Glomerular visceral epithelial cell (primary cell): ENCODE results near the gene ST6GAL1.

ENCODE experiments used
- DNase-seq: peaks from one replicate; pipeline ENCODE4 v3.0.0-alpha.2; 2016; ENCODE audit errors: extremely low spot score

ST6GAL1 gene

DNA sequence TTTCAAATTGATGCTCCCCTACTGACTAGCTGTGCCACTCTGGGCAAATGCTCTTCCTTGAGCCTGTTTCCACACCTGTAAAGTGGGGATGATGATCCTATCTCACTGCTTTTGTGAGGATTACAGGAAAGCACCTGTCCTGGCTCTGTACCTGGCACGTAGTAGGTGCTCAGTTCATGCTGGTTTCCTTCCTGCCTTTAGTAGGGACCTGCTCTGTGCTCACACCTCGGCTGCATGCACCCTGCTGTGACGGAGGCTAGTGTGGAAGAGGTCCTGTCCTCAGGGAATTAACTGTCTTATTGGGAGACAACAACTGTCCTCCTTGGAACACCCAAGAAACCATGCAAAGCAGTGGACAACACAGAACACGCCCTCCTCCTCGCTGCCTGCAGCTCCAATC, 147.2 kb downstream of the ST6GAL1 start:
- DNase-seq, result no peak

DNA sequence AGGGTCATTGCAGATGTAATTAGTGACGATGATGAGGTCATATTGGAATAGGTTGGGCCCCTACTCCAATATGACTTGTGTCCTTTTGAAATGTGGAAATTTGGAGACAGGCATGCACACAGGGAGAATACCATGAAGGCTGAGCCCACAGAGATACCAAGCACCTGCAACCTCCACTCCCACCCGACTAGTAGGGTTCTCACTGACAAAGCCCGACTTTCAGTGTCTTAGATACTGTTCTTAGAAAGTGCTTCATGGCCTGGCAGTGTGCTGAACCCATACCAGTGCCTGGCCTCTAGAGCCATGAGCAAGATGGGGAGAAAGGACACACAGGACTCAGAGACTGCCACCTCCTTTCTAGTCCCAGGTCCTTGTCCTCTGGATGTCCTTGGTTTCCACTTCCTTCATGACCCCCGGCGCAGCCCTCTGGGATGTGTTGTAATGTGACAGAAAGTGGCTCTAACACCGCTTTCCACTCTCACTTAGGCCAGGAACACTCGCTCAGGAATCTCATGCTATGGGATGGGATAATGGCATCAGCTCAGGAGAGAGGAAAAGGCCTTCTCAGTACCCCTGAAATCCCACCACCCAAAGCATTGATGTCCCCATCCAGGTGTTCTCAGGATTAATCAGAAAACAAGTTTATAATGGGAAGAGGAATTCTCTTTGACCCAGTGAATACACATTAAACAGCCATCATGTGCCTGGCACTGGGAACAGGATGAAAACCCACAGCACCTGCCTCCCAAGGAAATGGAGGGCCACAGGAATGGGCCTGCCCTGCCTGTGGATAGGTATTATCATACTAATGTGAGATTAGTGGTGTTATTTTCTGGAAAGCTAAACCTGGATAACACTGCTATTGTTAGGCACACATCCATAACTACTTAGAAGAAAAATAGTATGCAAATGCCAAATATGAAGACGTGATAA, 149.0 kb downstream of the ST6GAL1 start:
- DNase-seq, result no peak

DNA sequence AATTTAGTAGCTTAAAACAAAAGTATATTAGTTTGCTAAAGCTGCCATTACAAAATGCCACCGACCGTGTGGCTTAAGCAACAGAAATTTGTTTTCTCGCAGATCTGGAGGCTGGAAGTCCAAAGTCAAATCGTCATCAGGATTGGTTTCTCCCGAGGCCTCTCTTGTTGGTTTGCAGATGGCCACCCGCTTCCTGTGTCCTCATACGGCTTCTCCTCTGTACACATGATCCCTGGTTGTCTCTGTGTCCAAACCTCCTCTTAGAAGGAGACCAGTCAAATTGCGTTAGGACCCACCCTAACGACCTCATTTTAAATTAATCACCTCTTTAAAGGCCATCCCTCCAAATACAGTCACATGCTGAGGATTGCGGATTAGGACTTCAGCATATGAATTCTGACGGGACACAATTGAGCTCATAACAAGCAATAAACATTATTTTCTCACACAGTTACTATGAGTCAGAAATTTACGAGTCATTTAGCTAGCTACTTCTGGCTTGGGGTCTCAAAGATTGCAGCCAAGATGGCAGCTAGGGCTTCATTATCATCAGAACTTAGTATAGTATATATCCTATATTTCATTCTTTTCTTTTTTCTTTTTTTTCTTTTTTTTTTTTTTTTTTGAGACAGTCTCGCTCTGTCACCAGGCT, 150.6 kb downstream of the ST6GAL1 start:
- no peak for DNase-seq

DNA sequence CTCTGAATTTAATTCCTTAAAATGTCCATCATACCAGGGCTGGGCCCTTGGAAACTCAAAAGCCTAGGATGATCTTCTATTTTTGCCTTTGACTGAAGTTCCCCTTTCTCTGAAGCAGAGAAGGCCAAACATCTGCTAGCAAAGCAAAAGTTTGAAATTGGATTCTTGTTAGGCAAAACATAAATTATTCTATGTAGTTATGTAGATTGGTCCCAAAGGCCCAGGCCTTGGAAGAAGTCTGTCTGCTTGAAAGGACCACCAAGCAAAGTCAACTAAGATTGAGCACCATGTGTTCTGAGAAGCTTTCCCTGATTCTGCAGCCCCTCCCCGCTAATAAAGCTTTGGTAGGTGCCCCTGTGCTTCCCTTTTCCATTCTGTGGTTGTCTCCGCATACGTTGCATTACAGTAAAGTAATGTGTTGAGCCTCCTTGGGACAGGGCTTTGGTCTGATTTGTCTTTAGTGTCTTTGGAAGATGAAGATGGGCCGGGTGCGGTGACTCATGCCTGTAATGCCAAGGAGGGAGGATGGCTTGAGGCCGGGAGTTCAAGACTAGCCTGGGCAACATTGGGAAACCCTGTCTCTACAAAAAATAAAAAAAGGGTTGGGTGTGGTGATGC, 152.5 kb downstream of the ST6GAL1 start:
- DNase-seq, result no peak

DNA sequence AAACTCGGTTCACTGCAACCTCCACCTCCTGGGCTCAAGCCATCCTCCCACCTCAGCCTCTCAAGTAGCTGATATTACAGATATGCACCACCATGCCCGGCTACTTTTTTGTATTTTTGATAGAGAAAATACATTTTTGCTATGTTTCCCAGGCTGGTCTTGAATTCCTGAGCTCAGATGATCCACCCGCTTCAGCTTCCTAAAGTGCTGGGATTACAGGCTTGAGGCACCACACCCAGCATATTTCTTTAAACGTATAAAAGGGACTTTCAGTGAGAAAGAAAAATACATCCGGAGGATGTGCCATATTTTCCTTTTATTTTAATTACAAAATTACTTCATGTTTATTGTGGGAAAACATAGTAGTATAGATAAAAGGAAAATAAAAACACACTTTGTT, 153.8 kb downstream of the ST6GAL1 start:
- DNase-seq, result no peak

DNA sequence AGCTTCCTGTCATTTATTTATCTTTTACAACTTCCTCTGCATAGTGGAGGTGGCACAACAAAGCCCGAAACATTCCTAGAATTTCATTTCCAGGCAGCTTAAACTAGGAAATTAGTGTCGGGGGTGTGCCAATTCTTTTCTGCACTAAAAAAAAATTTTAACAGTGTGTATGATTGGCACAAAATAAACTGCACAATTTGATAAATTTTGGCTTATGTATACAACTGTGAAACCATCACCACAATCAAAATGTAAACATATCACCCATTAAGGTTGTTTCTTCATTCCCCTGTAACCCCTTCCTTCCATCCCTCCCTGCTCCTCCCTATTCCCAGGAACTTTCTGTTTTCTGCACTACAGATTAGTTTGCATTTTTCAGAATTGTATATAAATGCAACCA, 154.3 kb downstream of the ST6GAL1 start:
- no peak for DNase-seq

DNA sequence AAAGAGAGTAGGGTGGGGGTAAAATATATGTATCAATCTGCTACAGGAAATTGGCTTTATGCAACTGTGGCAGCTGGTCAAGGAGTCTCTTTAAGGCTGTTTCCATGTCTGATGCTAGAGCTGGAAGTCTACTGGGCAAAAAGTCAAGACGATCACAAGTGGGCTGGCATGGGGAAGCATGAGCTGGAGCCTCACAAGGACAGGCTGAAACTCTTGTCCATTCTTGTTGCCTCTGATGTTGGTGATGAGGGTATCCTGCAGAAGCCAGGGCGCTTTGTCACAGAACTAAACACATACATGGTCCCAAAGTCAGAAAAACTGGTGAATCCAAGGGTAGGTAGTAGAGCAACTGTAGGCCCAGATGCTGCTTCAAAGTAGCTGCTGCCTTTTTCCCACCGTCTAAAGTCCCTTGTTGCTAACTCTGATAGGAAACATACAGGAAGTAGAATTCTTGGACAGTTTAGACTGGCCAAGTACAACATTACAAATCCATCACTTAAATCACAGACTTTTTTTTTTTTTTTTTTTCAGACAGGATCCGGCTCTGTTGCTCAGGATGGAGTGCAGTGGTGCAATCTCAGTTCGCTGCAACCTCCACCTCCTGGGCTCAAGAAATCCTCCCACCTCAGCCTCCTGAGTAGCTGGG, 154.8 kb downstream of the ST6GAL1 start:
- no peak for DNase-seq

DNA sequence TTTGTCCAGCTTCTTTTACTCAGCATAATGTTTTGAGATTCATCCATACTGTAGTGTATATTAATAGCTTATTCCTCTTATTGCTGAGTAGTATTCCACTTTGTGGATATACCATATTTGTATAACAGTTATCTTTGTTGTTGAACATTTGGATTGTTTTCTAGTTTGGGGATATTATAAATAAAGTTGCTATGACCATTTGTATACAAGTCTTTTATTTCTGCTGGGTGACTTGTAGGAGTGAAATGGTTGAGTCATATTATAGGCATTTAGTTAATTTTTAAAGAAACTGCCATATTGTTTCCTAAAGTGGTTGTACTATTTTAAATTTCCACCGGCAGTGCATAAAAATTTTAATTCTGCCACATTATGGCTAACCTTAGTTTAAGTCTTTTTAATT, 155.6 kb downstream of the ST6GAL1 start:
- DNase-seq, result no peak

DNA sequence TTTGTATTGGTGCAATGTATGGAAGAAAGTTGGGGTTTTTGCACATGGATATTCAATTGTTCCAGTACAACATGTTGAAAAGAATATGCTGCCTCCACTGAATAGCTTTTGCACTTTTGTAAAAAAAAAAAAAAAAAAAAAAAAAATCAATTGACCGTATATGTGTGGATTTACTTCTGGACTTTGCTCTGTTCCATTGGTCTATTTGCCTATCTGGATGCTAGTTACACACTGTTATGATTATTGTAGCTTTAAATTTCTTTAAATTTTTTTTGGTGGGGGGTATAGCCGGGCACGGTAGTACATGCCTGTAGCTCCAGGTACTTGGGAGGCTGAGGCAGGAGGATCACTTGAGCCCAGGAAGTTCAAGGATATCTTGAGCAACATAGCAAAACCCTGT, 156.5 kb downstream of the ST6GAL1 start:
- DNase-seq, result no peak

DNA sequence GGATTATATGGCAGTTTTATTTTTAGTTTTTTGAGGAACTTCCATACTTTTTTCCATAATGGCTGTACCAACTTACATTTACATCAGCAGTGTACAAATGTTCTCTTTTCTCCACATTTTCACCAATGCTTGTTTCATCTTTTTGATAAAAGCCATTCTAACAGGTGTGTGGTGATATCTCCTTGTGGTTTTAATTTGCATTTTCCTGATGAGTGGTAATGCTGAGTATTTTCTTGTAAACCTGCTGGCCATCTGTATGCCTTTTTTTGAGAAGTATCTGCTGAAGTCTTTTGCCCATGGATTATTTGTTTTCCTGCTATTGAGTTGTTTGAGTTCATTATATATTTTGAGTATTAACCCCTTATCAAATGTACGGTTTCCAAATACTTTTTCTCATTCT, 158.4 kb downstream of the ST6GAL1 start:
- no peak for DNase-seq

DNA sequence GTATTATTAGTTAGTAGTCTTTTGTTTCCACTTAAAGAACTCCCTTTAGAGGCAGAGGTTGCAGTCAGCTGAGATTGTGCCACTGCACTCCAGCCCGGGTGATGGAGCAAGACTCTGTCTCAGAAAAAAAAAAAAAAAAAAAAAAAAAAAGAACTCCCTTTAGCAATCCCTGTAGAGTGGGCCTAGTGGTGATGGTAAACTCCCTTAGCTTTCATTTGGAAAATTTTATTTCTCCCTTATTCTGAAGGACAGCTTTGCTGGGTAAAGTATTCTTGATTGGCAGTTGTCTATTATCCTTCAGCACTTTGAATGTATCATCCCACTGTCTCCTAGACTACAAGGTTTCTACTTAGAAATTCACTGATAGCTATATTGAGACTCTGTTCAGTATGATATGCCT, 163.0 kb downstream of the ST6GAL1 start:
- no peak for DNase-seq

DNA sequence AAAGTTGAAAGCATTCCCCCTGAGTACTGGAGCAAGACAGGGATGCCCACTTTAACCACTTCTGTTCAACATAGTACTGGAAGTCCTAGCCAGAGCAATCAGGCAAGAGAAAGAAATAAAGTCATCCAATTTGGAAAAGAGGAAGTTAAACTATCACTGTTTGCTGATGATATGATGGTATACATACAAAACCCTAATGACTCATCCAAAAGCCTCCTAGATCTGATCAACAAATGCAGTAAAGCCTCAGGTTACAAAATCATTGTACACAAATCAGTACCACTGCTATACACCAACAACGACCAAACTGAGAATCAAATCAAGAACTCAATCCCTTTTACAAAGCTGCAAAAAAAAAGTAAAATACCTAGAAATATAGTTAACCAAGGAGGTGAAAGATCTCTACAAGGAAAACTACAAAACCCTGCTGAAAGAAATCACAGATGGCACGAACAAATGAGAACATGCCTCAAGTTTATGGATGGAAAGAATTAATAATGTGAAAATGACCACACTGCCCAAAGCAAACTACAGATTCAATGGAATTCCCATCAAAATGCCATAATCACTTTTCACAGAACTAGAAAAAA, 168.7 kb downstream of the ST6GAL1 start:
- no peak for DNase-seq

DNA sequence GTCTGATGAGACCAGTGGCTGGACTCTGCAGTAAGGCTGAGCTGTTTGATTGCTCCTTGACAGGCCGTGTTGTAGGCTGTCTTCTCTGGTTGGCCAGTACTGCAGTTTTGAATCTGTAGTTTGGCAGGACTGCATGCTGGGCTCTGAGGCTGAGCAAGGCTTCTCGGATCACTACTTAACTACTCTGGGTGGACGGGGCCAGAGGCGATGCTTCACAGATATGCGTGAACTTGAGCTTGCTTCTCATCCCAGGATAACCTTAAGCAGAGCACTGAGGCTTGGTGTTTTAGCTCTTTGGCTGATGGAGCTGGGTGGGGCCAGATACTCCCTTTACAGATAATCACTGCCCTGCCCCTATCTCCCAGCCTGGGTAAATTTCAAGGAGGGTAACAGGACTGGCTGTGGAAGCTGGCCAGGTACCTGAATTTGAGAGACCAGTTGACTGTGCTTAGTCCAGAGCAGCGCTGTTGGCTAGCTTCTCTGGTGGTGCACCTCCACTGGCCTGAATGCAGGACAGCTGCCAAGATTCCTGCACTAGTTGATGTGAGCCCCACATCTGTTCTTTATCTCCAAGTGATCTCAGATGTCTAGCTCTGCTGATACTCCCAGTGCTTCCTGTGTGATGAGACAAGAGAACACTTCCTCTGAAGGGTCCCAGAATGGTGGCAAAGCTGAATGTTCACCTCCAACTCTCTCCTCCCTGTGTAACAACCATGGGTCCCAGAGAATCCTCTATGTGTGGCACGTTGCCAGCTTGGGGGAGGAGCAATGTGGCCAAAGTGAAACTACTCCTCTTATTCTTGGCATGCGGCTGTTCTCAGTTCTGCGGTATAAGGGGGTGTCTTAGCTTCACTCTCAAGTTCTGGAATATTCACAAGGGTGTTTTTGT, 171.1 kb downstream of the ST6GAL1 start:
- DNase-seq, result peak; percentile 58

DNA sequence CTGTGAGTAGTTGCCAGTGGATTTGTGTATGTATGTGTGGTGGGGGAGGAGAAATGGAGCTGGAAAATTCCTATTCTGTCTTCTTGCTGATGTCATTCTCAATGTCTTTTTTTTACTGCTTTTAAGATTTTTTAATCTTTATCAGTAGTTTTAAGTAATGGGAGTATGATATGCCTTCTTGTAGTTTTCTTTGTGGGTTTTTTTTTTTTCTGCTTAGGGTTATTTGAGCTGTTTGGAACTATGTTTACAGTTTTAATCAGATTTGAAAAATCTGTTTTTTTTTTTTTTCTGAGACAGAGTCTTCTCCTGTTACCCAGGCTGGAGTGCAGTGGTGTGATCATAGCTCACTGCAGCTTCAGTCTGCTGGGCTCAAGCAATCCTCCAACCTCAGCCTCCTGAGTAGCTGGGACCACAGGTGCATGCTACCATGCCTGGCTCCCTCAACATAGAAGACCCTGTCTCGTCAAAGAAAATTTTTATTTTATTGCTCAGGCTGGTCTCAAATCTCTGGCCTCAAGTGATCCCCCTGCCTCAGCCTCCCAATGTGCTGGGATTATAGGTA, 171.8 kb downstream of the ST6GAL1 start:
- DNase-seq, result no peak

DNA sequence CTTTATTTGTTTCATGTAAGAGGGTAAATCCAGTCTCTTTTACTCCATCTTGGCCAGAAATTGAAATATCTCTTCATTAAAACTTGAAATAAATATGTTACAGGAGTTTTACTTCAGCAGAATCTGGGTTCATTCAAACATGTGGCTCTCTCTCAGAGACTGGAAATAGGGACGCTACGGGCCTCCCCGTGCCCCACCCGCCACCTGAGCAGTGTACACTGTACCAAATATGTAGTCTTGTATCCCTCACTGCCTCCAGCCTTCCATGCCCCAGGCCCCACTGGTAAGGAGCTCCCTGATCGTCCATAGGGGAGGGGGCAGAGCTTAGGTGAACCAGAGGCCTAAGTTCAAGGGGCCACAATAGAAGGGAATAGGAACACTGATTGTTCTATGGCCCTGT, 172.9 kb downstream of the ST6GAL1 start:
- no peak for DNase-seq

DNA sequence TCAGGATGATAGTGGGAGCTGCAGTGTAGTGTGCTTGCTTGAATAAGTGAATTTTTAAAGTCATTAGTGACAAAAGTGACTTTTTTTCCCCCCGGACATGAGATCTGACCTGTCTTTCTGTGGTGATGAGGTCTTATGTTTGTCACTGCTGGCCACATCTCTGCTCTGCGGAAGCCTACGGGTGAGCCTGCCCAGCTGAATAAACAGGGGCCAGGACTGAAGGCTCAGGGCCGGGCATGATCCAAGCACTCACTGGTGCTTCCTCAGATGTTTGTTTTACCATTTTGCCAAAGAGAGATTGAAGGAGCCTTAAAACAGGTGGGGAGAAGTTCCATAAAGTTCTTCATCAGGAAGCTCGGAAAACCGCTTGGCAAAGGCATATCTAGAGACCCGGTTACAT, 174.0 kb downstream of the ST6GAL1 start:
- DNase-seq, result no peak

DNA sequence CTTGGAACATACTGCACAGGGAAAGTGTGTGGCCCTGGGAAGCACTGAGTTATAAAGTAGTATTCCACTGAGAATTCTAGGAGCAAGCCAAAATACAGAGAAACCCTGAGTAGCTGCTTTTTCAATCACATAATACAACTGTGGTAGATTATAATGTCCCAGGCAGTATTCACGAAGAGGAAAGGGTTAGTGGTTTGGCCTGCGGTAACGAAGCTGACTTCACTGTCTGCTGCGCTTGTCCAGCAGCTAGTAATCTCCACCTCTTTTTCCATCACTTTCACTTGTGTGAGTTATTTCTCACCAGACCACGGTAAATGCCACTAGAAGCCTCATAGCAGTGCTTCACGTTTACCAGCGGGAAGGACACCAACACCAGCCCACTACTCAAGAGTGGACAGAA, 174.6 kb downstream of the ST6GAL1 start:
- no peak for DNase-seq

DNA sequence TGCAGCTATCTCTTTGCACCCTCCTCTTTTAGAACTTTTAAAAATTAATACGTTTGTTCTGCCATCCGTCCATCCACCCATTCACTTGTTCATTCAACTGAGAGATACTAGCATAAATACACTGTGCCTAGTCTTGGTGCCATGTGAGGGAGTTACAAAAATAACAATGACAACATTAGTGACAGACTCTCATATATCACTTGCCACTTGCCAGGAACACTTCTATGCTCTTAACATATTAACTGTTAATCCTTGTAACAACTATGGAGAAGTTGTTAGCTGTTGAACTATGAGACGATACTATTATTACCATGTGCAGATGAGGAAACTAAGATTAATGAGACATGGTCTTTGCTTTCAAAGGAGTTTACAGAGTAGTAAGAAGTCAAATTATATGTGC, 175.4 kb downstream of the ST6GAL1 start:
- DNase-seq, result no peak

DNA sequence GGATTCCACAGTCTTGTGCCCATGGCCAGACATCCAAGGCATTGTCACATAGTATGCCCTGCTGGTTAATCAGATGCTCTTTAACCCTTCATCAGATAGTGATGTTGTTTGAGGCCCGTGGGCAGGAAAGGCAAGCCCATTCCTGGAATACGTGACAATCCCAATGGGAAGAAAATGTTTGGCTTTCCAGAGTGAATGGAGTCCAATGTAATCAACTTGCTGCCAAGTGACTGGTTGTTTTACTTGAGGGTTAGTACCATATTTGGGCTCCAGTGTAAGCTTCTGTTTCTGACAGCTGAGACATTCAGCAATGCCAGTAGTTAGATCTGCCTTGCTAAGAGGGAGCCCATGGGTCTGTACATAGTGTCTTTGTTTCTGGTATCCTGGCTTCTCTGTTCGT, 177.7 kb downstream of the ST6GAL1 start:
- DNase-seq, result no peak

DNA sequence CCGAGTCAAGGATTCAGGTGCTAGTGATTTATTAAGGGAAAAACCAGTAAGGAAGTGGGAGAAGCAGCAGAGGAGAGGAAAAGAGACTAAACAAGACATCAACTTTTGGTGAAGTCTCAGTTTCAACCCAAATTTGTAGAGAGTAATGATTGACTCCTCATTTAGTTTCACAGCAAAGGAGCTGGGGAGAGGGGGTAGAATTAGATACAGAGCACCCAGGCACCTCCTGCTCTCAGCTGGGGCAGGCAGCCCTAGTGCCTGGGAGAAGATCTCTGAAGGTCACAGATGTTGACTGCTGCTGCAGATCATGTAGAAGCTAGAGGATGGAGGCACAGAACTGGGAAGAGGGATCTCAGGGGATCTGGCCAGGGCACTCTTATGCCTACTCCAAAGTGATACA, 179.8 kb downstream of the ST6GAL1 start:
- DNase-seq, result no peak
